ENCODE measurements around the gene NET1.
"Not testable (repeated sequence)": the region's sequence is repeated elsewhere in the genome, so short reads cannot be mapped to it uniquely, and the experiment has no call there.

Gene NET1

DNA sequence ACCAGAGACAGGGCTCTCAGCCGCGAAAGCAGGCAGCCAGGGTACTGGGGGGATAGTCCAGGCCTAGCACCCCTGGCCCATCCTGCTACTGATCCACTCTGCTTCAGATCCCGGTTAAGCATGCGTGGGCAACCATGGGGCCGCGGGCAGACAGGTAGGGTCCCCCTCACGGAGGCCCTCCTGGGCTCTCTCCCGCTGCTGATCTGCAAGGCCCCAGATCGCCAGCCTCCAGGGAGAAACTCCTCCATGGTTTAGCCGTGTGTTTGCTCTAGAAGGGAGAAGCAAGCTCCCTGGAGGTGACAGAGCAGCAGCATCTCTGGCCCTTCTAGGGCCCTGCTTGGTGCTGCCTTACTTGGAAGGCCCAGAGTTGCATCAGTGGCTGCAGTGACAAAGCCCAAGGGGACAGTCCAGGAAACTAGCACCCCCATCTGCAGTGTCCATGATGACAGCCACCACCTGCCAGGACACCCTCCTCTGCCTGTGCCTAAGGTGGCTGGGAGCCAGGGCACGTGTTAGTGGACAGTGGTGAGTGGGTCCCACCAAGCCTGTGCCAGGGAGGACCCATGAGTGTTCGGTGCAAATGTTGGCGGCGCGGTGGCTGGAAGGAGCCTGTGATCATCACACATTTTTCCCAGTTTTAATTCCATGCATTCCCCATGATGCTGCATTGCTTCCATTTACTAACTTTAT is 57.9 kb downstream of the NET1 start:
- H3K4me3 ChIP-seq (replicated peaks; ENCODE audit: low read depth, low read length): no peak overlapping the region
- no peaks in the 10 kb centered on the region for H3K36me3 ChIP-seq (ENCODE audit: control insufficient read depth, insufficient read depth, low read length)
- TF ChIP-seq, protein P1, sequence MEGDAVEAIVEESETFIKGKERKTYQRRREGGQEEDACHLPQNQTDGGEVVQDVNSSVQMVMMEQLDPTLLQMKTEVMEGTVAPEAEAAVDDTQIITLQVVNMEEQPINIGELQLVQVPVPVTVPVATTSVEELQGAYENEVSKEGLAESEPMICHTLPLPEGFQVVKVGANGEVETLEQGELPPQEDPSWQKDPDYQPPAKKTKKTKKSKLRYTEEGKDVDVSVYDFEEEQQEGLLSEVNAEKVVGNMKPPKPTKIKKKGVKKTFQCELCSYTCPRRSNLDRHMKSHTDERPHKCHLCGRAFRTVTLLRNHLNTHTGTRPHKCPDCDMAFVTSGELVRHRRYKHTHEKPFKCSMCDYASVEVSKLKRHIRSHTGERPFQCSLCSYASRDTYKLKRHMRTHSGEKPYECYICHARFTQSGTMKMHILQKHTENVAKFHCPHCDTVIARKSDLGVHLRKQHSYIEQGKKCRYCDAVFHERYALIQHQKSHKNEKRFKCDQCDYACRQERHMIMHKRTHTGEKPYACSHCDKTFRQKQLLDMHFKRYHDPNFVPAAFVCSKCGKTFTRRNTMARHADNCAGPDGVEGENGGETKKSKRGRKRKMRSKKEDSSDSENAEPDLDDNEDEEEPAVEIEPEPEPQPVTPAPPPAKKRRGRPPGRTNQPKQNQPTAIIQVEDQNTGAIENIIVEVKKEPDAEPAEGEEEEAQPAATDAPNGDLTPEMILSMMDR (IDR thresholded peaks at IDR 0.05; ENCODE audit: insufficient read depth, low read length, poor library complexity, severe bottlenecking): no peak
- peaks cover 2% of the 10 kb centered on the region for H3K27me3 ChIP-seq (replicated peaks; ENCODE audit: control insufficient read depth, insufficient read depth, low read length)
- no peak for DNase-seq (ENCODE audit: extremely low read depth, insufficient read length)

DNA sequence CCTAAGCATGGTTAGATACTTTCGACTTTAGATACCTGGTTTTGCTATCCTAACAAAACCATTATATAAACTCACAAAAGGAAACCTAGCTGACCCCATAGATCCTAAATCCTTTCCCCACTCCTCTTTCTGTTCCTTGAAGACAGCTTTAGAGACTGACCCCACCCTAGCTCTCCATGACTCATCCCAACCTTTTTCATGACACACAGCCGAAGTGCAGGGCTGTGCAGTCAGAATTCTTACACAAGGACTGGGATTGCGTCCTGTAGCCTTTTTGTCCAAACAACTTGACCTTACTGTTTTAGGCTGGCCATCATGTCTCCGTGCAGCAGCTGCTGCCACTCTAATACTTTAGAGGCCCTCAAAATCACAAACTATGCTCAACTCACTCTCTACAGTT is 62.3 kb downstream of the NET1 start:
- H3K36me3 ChIP-seq (ENCODE audit: control insufficient read depth, insufficient read depth, low read length); DNase-seq (ENCODE audit: extremely low read depth, insufficient read length); H3K4me3 ChIP-seq (replicated peaks; ENCODE audit: low read depth, low read length); H3K27me3 ChIP-seq (replicated peaks; ENCODE audit: control insufficient read depth, insufficient read depth, low read length): not testable (repeated sequence)

DNA sequence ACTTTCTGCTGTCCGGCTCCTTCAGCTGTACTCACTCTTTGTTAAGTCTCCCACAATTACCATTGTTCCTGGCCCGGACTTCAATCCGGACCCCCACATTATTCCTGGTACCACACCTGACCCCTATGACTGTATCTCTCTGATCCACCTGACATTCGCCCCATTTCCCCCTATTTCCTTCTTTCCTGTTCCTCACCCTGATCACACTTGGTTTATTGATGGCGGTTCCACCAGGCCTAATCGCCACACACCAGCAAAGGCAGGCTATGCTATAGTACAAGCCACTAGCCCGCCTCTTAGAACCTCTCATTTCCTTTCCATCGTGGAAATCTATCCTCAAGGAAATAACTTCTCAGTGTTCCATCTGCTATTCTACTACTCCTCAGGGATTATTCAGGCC is 62.7 kb downstream of the NET1 start:
- not testable (repeated sequence) for H3K27me3 ChIP-seq (replicated peaks; ENCODE audit: control insufficient read depth, insufficient read depth, low read length); H3K4me3 ChIP-seq (replicated peaks; ENCODE audit: low read depth, low read length); H3K36me3 ChIP-seq (ENCODE audit: control insufficient read depth, insufficient read depth, low read length); DNase-seq (ENCODE audit: extremely low read depth, insufficient read length)

DNA sequence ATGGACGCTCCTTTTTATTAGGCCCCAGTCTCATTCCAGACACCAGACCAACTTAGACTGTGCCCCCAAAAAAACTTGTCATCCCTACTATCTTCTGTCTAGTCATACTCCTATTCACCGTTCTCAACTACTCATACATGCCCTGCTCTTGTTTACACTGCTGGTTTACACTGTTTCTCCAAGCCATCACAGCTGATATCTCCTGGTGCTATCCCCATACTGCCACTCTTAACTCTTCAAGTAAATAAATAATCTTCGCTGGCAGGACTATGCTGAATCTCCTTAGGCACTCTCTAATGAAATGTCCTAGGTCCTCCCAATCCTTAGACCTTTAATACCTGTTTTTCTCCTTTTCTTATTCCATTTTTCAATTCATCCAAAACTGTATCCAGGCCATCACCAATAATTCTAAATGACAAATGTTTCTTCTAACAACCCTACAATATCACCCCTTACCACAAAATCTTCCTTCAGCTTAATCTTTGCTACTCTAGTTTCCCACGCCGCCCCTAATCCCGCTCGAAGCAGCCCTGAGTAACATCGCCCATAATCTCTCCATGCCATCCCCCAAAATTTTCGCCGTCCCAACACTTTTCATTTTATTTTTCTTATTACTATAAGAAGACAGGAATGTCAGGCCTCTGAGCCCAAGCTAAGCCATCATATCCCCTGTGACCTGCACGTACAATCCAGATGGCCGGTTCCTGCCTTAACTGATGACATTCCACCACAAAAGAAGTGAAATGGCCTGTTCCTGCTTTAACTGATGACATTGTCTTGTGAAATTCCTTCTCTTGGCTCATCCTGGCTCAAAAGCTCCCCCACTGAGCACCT is 63.8 kb downstream of the NET1 start:
- H3K4me3 ChIP-seq (replicated peaks; ENCODE audit: low read depth, low read length); H3K36me3 ChIP-seq (ENCODE audit: control insufficient read depth, insufficient read depth, low read length); DNase-seq (ENCODE audit: extremely low read depth, insufficient read length); H3K27me3 ChIP-seq (replicated peaks; ENCODE audit: control insufficient read depth, insufficient read depth, low read length): not testable (repeated sequence)

DNA sequence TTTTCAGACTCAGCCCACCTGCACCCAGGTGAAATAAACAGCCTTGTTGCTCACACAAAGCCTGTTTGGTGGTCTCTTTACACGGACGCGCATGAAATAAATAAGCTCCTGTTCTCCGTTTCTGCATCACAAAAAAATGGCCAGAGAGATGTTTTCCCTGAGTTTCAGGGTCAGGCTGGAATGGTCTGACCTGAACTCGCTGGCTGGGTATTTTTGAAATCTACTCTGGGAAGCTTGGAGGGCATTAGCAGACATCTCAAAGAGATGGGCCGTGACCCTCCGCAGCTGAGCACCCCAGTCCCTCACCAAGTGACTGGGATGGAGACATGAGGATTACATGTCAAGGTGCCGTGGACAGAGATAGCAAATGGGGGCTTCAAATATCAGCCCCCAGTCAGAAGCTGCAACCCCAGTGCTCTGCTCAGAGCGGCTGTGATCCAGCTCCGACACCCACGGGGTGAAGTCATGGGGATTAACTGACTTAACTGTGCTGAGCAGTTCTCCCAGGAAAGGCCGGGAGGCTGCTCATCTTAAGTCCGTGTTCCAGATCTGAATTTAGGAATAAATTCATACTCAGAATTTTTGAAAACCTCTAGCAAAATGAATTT is 64.7 kb downstream of the NET1 start:
- TF ChIP-seq, protein P1 (IDR thresholded peaks at IDR 0.05; ENCODE audit: insufficient read depth, low read length, poor library complexity, severe bottlenecking): no peak
- Histone ChIP-seq H3K27me3 (replicated peaks; ENCODE audit: control insufficient read depth, insufficient read depth, low read length) (no peaks in the 10 kb centered on the region; the same call in 1 of the 2 replicates), H3K4me3 (replicated peaks; ENCODE audit: low read depth, low read length) (no peak overlapping the region), H3K36me3 (ENCODE audit: control insufficient read depth, insufficient read depth, low read length) (no peaks in the 10 kb centered on the region)
- DNase-seq (ENCODE audit: extremely low read depth, insufficient read length): no peak

DNA sequence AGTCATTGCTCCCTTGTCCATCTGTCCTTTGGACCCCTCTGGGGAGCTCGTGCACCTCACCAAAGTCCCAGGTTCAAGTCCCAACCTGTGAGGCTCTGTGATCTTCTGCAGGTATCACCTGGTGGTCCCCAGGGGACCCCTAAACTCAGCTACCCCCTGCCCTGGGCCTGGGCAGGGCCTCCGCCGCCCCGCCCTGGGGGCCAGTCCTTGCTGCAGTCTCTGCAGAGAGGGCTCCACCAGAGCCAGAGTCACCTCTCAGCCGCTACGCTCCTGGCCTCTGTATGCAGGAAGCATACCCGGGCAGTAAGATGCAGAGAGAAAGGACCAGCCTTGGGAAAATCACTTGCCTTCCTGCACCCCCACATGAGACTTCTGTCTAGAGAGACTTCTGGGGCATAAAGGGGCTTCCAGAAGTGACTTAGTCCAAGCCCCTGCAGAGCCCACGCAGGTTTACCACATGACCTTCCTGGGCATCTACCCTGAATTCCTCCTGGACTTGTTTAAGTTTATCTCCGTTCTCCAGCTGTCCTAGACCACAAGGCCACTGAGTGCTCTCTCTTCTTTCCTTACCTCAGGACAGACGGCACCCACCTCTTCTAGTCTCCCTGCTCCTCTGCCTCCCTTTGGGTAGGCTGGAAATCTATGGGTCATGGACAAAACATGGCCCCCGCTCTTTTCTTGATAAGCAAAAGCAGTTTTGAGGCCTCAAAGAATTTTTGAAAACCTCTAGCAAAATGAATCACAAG is 65.8 kb downstream of the NET1 start:
- H3K27me3 ChIP-seq (replicated peaks; ENCODE audit: control insufficient read depth, insufficient read depth, low read length): no peaks in the 10 kb centered on the region; the same call in 1 of the 2 replicates
- no peak overlapping the region for H3K4me3 ChIP-seq (replicated peaks; ENCODE audit: low read depth, low read length)
- no peaks in the 10 kb centered on the region for H3K36me3 ChIP-seq (ENCODE audit: control insufficient read depth, insufficient read depth, low read length)
- no peak for DNase-seq (ENCODE audit: extremely low read depth, insufficient read length)
- TF ChIP-seq, protein P1 (IDR thresholded peaks at IDR 0.05; ENCODE audit: insufficient read depth, low read length, poor library complexity, severe bottlenecking): no peak
